LoVo (cell line): Measurements from ENCODE around the gene ITPKB.
"Not testable (repeated sequence)": the region's sequence is repeated elsewhere in the genome, so short reads cannot be mapped to it uniquely, and the experiment has no call there.

Experiments used
- DNase-seq: peaks from one replicate; pipeline ENCODE4 v3.0.0-alpha.2; 2016; ENCODE audit warnings: low spot score

ITPKB gene

DNA sequence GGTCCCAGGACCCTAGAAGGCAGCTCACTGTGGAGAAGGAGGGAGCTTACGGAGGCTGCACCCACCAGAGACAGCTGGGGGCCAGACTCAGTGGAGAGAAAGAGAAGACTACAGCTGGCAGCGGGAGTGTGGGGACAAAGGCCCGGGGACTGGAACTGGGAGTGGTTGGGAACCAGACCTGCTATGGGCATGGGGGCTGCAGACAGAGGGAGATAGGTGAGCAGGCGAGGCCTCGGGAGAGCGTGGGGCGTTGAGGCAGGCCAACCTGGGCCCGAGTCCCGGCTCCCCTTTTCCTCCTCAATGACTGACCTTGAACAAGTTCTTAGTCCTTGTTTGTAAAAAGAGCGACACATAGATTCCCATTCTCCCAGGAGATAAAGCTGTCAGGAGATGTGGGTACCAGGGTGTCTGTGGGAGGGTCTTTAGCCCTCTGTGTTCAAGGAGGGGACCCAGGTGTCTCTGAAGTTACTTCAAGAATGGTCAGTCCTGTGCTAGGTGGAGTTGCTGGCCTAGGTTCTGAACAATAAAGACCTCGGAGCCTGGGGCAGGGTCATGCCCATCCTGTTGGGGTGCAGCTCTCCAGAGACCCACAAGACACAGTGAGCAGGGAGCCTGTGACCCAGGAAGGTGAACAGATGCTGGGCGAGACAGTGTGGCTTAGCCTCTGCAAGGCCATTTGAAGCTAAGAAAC lies 87.9 kb downstream of the ITPKB start:
- DNase-seq = no peak

DNA sequence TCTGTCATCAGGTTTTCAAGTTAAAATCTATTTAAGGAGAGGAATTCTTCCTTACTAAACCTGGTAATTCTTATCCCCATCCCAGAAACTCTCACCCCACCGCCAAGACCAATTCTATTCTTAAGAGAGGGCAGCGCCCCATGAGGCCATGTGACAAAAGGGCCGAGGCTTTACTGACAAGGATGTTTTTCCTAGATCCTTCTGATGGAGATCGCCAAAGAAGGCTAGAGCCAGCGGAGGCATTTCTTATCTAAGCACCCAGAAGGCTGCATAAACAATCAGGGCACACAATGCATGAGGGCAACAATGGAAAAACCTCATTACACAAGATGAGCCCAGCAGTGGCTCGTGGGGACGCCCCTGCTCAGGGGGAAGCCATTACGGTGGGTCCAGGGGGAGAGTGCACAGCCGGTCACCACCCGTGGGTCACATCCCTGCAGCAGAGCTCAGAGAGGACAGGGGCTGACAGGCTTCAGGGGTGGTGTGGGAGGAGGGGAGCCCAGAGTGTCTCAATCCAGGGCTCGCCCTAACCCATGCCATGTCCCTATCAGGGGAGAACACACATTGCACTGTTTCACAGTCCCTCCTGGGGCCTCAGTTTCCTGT lies 88.7 kb downstream of the ITPKB start:
- DNase-seq = no peak

- DNase-seq = no peak
Observed at GRCh38 chr1:226649780-226650179, 89.3 kb downstream of the ITPKB start.

DNA sequence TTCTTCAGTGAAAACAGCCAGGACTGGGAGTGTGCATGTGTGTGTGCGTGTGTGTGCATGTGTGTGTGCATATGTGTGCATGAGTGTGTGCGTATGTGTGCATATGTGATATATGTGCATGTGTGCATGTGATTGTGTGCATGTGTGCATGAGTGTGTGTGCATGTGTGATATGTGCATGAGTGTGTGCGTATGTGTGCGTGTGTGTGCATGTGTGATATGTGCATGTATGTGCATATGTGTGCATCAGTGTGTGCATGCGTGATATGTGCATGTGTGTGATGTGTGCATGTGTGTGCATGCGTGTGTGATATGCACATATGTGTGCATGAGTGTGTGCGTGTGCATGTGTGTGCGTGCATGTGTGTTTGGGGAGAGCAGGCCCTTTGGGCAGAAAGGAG lies 89.8 kb downstream of the ITPKB start:
- no peak for DNase-seq

DNA sequence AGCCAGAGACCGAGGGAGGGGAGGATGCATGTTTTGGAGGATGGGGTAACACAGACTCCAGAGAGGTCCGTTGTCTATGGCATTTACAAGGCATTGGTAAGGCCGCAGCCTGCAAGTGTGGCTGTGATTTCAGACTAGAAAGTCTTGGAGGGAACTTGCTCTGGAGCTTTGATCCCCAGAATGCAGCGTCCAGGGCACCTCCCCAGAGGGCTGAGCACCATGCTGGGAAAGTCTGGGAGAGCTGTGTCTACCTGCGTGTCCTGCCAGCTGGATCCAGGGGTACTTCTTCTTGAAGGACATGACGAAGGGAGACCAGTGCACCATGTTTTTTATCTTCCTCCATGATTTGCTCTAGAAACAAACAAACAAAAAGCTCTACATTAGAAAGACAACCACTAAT lies 90.7 kb downstream of the ITPKB start:
- no peak for DNase-seq

GRCh38 chr1:226647719-226648118 lies 91.4 kb downstream of the ITPKB start:
- no peak for DNase-seq

DNA sequence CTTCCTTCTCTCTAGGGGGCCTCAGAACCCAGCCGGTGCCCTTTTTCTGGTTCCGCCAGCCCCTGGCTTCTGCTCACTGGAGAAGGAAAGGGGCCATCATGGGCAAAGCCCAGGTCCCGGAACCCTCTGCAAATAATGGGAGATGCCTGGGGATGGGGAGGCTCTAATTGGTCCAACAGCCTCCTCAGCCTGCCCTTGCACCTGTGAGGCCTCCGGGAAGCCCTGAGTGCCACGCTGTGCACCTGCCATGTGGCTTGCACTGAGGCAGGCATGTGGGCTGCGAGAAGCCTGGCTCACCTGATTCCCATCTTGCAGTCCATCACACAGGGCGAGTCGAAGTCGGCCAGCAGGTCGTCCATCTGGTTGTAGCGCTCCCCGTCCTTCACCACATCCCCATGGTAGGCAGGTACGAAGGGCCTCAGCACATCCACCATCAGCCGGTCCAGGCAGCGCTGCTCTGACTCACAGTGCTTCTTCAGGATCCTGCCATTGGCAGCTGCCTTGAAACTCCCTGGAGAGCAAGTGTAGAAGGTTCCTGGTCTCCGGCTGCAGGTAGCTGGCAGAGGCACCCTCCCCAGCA lies 92.1 kb downstream of the ITPKB start:
- no peak for DNase-seq

DNA sequence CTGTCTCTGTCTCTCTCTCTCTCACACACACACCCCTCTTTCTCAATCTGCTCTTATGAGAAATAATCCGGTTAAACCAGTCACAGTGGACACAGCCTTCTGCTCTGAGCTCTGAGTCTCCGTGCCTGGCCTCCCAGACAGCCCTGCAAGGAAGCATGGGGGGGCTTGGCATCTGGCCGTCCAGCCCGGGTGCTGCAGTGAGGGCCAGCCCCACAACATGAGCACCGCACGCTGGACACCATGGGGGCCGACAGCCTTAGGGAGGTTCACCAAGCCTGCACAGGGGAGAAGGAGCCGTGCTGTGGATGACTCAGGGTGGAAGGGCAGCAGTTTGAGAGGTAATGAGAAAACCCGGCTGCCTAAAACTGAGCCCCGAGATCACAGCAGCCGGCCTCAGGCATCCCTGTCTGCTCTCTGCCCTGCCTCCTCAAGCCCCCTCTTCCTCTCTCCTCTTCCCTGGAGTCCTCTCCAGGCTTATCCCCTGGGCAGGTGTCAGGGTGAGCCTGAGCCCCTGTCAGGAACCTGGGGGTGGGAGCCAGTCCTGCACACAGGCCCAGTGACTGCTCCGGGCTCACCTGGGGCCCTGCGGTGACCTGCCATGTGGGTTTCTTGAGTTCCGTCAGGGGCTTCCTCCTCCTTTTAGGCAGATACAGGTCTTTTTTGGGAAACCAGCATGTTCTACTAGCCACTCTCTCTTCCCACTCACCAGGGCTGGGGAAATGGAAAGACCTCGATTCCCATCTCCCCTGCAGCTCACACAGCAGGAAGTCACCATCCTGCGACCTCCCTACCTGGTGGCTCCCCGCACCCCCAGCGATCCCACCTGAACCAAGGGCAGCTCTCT lies 92.8 kb downstream of the ITPKB start:
- no peak for DNase-seq

GRCh38 chr1:226645279-226645976 lies 93.7 kb downstream of the ITPKB start:
- DNase-seq = no peak

- no peak for DNase-seq
Observed at GRCh38 chr1:226644541-226645176, 94.4 kb downstream of the ITPKB start.

- DNase-seq = no peak
Observed at GRCh38 chr1:226643611-226644540, 95.2 kb downstream of the ITPKB start.

GRCh38 chr1:226643177-226643576 lies 95.9 kb downstream of the ITPKB start:
- no peak for DNase-seq

GRCh38 chr1:226642421-226642820 lies 96.7 kb downstream of the ITPKB start:
- no peak for DNase-seq

DNA sequence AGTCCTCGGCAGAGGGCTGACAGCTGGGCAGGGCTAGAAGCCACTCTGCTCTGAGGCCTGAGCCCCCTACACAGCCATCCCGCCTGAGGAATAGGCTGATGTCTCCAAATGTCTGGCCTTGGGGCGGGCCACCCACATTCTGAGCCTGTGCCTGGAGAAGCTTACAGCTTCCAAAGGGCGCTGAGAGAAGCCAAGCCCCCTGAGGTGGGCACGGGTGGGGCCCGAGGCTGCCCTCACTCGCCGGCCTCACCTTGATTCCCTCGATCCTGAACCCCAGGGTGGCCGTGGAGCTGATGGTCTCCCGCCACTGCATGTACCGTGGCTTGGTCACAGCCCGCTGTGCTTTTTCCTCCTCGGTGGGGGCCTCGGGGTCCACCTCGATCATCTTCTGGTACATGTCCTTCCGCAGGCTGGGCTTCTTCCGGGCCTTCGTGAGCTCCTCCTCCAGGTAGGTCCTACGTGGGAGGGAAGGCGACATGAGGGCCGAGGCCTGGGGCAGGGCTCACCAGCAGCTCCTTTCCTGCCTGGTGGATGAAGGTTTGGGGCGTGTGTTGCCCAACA lies 97.3 kb downstream of the ITPKB start:
- no peak for DNase-seq

- DNase-seq = no peak
Observed at GRCh38 chr1:226640321-226641136, 98.6 kb downstream of the ITPKB start.

DNA sequence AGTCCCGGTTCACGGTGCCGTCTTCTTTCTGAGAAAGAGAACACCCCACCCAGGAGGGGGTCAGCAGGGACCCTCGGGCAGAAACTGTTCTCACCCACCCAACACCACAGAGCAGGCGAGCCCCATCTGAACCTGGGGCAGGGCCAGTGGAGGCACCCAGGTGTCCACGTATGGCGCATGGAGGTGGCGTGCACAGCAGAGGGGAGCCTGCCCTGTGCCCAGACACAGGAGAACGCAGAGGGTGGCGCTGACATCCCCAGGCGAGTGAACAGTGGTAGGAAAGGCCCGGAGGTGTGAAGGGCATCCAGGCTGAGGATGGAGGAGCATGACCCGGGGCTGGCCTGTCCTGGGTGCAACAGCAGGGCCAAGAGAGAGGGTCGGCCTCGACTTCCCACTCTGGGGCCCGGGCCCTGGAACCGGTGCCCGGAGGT lies 99.4 kb downstream of the ITPKB start:
- DNase-seq = no peak

DNA sequence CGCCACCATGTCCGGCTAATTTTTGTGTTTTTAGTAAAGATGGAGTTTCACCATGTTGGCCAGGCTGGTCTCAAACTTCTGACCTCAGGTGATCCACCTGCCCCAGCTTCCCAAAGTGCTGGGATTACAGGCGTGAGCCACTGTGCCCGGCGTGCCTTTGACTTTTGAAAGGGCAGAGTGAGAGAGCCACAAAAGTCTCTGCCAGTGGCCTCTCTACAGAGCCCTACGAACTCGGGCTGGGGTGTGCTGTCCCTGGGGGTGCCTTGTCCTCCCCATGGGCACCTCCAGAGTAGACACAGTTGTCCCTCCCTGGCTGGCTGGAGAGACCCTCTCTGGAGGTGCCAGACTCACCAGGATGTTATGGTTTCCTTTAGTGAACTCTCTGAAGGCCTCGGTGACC lies 99.9 kb downstream of the ITPKB start:
- not testable (repeated sequence) for DNase-seq

- no peak for DNase-seq
Observed at GRCh38 chr1:226638608-226639007, 100.5 kb downstream of the ITPKB start.

DNA sequence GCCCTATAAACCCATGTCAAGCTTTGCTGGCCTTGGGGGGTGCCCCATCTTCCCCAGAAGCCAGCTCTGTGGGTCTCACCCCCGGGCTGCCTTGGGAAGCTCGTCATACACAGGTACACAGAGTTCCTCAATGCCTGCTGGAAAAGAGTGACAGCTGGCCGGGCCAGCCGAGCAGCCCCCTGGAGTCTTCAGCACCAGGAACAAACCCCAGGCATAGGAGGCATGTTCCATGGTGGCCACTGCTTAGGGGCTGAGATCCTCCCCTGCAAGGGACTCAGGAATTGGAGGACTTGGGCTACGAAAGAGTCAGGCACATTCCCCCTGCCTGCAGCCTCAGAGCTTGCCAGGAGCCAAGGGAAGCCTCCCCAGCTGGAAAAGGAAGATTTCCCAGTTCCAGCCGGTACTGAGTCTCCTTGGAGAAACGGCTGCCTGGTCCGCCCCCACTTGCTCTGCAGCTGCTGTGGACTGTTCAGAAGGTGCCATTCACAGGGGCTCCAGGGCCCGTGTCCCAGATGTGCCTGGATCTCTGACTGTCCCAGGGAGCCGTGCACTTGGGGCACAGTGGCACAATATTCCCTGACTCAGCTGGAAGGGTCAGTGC lies 101.0 kb downstream of the ITPKB start:
- no peak for DNase-seq
